GM20000 (cell line): ENCODE data around the gene CCP110.

ENCODE experiments used
- DNase-seq: peaks from one replicate; pipeline ENCODE4 v3.0.0; 2012; ENCODE audit warnings: low spot score
- TF ChIP-seq, protein P1 (sequence below): IDR thresholded peaks from 2 replicates; pipeline ENCODE4 v1.5.1; 2012; ENCODE audit warnings: mild to moderate bottlenecking, control low read depth; ENCODE audit errors: extremely low read depth, missing control alignments

Gene CCP110, protein sequence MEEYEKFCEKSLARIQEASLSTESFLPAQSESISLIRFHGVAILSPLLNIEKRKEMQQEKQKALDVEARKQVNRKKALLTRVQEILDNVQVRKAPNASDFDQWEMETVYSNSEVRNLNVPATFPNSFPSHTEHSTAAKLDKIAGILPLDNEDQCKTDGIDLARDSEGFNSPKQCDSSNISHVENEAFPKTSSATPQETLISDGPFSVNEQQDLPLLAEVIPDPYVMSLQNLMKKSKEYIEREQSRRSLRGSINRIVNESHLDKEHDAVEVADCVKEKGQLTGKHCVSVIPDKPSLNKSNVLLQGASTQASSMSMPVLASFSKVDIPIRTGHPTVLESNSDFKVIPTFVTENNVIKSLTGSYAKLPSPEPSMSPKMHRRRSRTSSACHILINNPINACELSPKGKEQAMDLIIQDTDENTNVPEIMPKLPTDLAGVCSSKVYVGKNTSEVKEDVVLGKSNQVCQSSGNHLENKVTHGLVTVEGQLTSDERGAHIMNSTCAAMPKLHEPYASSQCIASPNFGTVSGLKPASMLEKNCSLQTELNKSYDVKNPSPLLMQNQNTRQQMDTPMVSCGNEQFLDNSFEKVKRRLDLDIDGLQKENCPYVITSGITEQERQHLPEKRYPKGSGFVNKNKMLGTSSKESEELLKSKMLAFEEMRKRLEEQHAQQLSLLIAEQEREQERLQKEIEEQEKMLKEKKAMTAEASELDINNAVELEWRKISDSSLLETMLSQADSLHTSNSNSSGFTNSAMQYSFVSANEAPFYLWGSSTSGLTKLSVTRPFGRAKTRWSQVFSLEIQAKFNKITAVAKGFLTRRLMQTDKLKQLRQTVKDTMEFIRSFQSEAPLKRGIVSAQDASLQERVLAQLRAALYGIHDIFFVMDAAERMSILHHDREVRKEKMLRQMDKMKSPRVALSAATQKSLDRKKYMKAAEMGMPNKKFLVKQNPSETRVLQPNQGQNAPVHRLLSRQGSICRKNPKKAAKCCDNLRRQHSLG

GRCh38 chr16:19523559-19524355 lies at the start of gene CCP110:
Gene CCP110, plus strand, starts transcription at chr16:19523942. Its CDS starts 3,940 bp downstream, at chr16:19527882.
- TF ChIP-seq, protein P1, sequence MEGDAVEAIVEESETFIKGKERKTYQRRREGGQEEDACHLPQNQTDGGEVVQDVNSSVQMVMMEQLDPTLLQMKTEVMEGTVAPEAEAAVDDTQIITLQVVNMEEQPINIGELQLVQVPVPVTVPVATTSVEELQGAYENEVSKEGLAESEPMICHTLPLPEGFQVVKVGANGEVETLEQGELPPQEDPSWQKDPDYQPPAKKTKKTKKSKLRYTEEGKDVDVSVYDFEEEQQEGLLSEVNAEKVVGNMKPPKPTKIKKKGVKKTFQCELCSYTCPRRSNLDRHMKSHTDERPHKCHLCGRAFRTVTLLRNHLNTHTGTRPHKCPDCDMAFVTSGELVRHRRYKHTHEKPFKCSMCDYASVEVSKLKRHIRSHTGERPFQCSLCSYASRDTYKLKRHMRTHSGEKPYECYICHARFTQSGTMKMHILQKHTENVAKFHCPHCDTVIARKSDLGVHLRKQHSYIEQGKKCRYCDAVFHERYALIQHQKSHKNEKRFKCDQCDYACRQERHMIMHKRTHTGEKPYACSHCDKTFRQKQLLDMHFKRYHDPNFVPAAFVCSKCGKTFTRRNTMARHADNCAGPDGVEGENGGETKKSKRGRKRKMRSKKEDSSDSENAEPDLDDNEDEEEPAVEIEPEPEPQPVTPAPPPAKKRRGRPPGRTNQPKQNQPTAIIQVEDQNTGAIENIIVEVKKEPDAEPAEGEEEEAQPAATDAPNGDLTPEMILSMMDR = no peak
- peak; percentile 91 for DNase-seq

DNA sequence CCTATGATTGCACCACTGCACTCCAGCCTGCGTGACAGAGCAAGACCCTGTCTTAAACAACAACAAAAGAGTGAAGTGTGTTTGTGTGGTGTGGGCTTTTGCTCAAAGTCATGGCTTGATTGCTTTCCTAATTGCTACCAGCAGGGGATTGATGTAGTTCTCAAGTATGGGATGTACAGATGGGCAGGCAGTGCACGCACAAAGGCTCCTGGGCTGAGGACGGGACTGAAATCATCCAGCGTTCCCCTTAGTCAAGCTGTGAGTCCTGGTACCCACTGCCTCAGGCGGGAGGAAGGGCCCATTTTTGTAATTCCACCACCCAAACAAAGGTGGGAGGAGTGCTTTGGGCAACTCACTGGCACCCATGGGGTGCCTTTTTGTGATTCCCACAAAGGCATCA lies 49.1 kb upstream of the CCP110 start:
- TF ChIP-seq, protein P1 = no peak
- DNase-seq = no peak

DNA sequence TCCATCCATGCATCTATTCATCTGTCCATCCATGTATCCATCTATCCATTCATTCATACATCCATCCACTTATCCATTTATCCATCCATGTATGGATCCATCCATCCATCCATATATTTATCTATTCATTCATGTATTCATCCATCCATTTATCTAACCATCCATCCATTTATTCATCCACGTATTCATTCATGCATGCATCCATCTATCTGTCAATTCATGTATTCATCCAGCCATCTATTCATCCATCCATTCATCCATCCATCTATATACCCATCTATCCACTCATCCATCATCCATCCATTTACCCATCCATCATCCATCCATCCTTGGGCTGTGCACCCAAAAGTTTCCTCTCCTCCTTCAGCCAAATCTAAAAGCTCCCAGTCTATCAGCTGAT lies 45.2 kb upstream of the CCP110 start:
- DNase-seq = no peak
- TF ChIP-seq, protein P1 = no peak

DNA sequence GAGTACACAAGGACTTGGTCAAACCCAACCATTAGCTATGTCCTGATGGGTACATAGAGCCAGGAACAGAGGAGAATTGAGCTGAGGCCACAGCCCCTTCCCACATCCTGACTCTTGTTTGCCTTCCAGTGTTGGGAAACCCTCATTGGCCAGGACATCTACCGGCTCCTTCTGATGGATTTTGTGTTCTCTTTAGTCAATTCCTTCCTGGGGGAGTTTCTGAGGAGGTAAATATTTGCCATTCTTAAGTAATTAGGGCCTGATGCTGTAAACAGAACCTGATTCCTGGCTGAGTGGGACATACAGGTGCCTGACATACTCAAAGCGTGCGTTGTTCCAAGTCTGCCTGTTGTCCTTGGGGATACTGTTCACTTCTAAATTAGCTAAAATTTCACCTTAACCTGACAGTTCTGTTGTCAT lies 44.4 kb upstream of the CCP110 start:
- no peak for DNase-seq
- TF ChIP-seq, protein P1 = no peak

- TF ChIP-seq, protein P1 = no peak
- DNase-seq = no peak
These were observed 42.4 kb upstream of the CCP110 start for GRCh38 chr16:19481296-19481695.

DNA sequence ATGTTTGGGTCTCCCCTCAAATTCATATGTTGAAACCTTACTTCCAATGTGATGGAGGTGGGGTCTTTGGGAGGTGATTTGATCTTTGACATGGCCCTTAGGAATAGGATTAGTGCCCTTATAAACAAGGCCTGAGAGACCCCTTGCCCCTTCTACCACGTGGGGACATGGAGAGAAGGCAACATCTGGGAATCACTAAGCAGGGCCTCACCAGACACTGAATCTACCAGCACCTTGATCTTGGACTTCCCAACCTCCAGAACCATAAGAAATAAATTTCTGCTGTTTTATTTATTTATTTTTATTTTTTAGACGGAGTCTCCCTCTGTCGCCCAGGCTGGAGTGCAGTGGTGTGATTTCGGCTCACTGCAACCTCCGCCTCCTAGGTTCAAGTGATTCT lies 42.0 kb upstream of the CCP110 start:
- no peak for DNase-seq
- TF ChIP-seq, protein P1 = no peak
